Measurements from ENCODE around the gene ITGA1.
"Not testable (repeated sequence)": the region's sequence is repeated elsewhere in the genome, so short reads cannot be mapped to it uniquely, and the experiment has no call there.

ITGA1 gene

DNA sequence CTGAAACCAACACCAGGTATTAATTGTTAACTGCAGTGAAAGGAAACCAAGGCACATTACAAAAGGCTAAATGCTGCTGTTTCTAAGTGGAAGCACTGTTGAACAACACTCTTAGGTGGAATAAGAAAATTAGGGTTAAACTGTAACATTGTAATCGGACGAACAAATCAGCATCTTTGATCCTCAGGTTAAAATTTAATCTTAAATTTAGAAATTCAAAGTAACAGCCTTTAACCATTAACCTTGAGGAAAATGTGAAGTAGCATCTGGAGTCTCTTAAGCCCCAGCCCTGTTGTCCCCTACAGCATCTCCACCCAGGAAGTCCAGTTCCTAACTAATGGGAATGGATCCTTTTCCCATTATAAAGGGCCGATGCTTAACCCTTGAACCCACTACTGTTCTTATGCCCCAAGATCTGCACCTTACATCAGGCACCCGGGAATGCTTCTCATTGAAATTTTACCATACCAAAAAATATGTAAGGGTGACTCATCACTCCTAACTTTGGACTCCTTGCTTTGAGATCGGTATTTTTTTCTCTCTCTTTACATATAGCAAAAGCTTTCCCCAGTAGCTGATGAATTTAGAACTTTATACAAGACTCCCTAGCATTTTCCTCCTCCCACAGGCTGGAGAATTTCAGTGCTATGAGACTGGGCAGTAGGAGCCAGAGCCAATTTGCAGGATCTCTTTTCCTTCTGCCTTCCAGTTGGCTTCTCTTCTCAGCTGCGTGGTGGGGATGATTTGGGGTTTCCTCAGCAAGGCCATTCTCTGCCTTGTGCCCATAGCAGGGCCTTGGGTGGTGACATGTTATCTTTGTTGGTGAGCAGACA lies 169.4 kb downstream of the ITGA1 start:
- DNase-seq (ENCODE audit: low read depth) = no peak

DNA sequence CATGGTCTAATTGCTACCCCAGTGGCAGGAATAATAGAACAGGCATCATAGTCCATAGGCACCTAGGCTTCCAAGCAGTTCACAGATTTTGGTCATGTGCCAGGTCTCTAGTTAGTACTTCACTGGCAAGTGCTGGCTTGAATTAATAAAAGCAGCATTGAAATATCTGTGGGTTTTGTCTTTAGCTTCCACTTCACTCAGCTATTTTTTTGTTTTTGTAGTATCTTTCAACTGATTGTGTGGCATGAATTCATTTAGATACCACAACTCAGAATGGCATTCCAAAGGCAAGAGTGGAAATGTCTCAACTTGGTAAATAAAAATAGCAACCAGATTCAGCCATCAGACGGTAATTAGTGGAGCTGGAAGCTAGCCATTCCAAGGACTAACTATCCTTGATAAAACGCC lies 173.6 kb downstream of the ITGA1 start:
- DNase-seq (ENCODE audit: low read depth) = no peak

DNA sequence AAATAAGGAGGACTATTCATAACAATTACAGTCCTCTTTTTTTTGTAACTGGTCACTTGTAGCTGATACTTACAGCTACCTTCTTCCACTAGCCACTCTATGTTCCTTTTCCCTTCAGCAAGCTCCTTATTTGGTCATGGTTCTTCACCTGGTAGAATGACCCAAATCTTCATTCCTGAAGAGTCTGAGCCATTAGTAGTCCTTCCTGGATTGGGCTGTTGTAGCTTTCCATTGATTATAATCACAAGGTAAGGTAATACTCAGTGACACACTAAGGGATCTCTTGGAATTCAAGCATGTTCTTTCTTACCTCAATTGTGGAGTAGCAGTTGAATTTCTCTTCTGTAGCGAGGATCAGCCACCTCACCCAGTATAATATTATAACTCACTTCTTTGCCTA lies 175.9 kb downstream of the ITGA1 start:
- DNase-seq (ENCODE audit: low read depth) = no peak

DNA sequence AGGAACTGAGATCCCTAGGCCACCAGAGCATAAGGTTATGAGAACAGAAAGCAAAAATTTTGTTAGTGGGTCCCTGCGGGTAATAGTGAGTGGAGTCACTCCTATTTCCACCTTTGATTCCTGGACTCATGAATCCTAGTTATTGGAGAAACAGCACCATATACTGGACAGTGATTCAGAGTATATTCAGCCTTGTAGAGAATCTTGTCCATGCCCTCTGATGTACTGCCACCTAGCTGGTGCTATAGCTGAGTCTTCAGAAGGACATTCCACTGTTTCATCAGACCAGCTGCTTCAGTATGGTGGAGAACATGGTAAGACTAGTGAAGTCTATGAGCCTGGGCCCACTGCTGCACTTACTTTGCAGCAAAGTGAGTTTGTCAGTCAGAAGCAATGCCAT lies 176.4 kb downstream of the ITGA1 start:
- no peak for DNase-seq (ENCODE audit: low read depth)

DNA sequence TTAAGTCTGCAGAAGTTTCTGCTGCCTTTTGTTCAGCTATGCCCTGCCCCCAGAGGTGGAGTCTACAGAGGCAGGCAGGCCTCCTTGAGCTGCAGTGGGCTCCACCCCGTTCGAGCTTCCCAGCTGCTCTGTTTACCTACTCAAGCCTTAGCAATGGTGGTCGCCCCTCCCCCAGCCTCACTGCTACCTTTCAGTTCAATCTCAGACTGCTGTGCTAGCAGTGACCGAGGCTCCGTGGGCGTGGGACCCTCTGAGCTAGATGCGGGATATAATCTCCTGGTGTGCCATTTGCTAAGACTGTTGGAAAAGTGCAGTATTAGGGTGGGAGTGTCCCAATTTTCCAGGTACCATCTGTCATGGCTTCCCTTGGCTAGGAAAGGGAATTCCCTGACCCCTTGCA lies 188.4 kb downstream of the ITGA1 start:
- DNase-seq (ENCODE audit: low read depth) = not testable (repeated sequence)

DNA sequence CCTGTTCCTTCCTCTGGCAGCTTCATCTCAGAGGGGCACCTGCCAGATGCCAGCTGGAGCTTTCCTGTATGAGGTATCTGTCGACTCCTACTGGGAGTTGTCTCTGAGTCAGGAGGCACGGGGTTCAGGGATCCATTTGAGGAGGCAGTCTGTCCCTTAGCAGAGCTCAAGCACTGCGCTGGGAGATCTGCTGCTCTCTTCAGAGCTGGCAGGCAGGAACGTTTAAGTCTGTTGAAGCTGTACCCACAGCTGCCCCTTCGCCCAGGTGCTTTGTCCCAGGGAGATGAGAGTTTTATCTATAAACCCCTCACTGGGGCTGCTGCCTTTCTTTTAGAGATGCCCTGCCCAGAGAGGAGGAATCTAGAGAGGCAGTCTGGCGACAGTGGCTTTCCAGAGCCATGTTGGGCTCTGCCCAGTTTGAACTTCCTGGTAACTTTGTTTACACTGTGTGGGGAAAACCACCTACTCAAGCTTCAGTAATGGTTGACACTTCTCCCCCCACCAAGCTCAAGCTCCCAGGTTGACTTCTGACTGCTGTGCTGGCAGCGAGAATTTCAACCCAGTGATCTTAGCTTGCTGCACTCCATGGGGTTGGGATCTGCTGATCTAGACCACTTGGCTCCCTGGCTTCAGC lies 189.7 kb downstream of the ITGA1 start:
- DNase-seq (ENCODE audit: low read depth) = no peak

DNA sequence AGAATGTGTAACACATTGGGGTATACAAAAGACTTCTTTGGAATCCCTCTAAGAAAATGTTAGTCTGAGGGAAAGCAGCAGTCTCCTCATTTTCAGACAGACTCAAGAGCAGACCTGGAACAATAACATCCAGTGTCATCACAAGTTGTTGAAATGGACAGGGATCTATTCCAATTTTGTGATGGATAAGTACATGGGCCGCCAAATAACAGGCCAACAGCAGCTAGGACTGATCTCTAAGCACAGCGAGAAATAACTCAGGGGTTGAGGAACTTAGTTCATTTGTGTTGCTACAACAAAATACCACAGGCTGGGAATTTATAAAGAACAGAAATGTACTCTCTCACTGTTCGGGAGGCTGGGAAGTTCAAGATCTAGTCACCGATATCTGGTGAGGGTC lies 193.8 kb downstream of the ITGA1 start:
- no peak for DNase-seq (ENCODE audit: low read depth)

DNA sequence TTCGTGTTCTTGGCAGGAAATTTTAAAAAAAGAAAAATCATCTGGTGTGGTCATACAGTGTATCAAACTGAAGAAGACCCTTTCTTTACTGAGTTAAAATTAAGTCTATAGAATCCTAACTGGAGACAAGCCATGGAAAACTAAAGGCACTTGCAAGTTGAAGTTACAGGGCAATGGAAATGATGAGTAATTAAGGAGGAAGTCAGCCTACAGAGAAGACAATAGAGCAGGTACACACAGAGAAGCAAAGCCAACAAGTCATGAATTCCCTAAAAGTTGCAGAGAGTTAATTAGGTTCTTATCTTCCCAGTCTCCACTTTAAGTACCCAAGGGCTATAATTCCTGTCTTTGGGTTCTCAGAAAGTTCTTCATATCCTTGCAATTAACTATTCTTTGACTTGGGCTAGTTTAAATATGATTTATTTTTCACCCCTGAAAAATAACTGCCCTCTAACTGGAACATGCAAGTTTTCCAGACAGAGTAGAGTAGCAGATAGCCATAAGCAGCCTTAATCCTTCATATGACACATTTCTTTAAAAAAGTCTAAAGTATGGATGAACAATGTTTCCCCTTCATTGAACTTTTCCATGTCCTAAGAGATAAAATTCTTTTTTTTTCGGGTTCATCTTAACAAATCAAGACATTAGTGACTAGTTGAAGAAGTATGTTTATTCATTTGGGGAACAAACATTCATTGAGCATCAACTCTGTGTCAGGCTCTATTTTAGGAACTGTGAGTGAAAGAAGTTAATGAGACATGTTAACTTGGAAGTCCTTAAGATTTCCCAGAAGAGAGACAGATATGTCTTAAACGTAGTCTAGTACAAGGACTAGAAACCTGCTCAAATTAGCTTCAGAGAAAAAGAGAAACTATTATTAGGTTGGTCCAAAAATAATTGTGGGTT lies 196.3 kb downstream of the ITGA1 start:
- DNase-seq (ENCODE audit: low read depth) = no peak

DNA sequence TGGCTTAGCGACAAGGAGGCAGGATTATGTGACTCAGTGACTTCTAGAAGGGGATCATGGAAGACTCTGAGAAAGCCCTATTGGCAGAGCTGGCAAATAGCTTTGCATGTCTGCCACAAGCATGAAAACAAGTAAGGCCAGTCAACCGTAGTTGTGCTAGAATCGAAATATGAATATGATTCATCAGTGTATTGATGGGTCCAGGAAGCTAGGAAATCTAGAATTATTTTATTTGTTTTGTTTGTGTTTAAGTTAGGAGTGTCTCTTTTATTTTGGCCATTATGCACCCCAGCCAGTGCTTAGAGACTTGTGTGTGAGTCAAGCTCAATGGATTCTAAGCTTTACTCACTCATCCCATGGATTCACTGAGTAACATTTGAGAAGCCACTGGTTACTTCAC lies 197.6 kb downstream of the ITGA1 start:
- DNase-seq (ENCODE audit: low read depth) = no peak

DNA sequence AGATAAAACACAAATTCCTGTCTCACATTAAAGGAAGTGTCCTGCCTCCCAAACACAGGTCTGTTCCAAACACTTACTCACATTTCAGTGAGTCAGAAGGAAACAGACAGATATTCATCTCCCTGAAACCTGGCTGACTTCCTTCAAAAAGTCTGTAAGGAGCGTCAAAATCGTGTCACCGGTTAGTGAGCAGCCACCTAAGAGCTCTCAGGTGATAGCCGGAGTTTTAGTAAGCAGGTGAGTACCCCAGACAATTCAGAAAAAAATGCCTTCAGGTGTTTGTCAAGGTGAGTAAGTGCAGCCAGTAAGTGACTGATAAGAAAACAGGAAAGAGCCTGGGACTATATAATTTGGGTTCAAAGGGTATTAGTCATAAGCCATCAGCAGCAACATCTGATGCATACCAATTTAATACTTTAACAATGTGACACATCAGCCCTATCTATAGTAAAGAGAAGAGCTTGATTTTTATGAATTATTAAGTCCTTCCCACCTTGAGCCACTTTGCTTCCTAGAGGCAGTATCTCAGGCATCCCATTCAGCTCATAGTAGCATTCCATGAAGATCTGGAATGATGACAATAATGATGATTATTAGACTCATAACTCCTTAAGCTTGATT lies 200.1 kb downstream of the ITGA1 start:
- no peak for DNase-seq (ENCODE audit: low read depth)

DNA sequence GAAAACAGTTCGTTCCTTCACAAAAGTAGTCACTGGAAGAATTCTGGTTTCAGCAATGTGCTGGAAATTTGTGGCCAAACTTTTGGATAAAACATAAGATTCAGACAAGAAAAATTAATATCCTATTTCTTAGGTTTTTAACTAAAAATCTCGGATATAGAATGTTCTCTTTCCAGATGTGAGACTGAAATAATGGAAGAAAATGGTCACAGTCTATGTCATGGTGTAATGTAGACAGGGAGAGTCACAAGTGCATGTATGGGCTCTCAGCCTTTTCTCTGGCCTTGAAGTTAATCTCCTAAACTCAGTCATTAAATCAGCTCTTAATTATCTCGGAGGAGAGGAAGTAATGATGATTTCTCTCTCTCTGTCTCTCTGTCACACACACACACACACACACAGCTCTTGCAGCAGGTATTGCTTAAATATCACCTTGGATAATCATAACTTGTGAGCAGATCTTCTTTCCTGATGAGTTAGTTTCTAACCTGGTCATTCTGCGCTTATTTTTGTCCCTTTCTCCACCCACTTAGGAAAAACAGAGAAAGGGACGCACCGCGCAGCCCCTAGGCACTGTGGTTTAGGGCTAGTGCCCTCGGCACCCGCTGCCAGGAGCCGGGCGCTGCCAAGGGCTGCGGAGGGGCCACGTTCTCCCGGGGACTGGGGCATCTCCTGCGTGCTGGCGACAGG lies 200.8 kb downstream of the ITGA1 start:
- no peak for DNase-seq (ENCODE audit: low read depth)

DNA sequence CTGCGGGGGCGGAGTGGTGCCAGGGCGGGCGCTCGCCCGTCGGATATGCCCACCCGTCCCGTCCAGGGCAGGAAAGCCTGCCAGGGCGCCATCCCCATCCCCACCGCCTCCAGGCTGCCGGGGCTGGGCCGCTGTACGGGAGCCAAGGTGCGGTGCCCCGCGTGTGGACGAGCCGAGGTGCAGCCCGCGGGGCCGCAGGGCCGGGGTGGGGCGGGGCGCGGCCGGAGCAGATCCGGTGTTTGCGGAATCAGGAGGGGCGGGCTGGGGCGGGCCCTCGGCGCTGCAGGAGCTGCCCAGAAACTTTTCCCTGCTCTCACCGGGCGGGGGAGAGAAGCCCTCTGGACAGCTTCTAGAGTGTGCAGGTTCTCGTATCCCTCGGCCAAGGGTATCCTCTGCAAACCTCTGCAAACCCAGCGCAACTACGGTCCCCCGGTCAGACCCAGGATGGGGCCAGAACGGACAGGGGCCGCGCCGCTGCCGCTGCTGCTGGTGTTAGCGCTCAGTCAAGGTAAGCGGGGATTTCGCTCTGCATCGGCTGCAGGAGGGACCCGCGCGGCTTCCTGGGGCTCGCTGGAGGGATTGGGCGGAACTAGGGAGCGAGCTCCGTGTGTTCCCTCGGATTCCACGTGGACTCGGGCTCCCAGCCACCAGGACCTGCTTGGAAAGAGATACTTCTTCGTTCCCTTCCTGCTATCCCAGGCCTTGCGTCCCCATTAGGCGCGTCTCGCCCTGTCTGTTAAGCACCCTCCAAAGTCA lies 201.5 kb downstream of the ITGA1 start, which contains the start of gene ITGA2:
ITGA2 (plus strand) TSS at position 328 of the 756 bp plus-strand sequence; CDS start at position 445, 117 bp downstream.
- DNase-seq (ENCODE audit: low read depth) = no peak

DNA sequence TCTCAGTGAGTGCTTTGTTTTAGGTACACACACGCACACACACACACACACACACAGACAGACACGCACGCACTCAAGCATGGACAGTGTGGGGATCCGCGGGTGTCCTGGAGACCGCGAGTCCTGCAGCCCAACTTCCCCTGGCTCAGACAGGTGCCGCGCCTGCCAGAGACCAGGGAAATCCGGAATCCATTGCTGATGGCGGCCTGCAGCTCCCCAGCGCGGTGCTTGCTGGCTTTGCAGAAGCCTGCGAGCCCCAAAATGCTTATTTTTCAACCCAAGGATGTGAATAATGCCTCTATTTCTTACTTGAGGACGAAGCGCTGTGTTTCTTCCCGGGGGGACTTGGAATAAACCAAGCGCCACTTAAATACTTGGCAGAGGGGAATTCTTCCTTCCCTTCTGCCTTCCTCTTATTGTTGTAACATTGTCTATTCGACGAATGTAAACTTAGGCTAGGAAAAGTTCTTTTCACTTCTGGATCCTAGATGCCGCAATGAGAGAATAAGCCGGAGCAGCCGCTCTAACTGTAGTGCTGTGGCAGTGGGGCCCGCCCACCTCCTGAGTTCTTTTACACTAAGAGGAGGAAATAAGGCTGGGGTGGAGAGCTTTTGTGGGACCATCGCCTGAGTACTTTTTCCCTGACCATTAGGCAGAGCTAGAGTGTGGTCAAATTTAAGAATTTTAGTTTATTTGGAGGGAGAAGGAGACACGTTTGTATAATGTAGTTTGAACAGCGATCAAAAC lies 202.2 kb downstream of the ITGA1 start:
- no peak for DNase-seq (ENCODE audit: low read depth)

DNA sequence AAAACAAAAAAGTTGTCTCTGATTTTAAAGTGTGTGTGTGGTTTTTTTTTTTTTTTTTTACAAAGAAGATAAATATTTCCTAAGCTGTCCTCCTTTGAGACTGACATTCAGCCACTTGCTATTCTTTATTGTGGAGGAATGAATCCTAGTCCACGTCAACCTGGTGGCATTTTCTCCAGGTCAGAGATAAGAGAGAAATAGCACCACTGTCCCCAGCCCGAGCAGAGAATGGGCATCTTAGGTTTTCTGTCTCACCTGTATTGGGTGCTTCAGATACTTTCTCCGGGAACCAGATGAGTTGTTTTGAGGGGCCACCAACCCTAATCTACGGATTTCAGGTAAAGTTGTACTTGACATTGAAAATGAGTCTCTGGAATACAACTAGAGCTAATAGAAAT lies 202.8 kb downstream of the ITGA1 start:
- no peak for DNase-seq (ENCODE audit: low read depth)

DNA sequence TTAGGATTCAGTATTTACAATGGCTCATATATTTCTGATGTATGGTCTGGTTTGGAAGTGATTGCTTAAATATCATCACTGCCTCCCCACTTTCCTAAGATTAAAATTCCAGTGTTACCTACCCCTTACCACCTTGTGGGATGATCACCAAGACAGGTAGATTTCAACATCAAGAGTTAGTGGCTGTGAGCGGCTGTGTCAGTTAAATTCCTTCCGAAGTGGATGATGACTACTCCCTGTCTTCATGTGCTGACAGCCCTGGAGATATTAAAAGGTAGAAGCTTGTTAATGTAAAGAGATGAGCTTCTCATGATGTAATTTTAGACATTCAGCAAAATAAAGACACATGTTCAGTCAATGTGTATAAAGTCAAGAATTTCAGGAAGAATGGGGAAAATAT lies 205.7 kb downstream of the ITGA1 start:
- DNase-seq (ENCODE audit: low read depth) = no peak

DNA sequence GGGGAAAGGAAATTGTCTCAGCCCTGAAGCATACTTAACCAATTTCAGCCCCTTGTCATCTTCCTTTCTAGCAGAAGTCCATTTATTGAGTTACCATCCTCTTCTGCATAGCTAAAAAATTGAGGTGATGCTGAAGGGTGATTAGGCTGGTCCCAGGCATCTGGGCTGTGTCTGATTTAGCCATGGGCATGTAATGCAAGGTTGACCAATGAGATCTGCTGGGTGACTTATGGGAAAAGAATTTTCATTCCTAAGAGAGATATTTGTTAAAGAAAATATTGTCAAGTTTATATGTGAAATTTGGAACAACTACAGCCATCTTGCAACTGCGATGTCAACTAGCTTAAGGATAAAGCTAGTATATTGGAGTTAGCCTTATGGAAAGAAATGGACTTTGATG lies 206.6 kb downstream of the ITGA1 start:
- DNase-seq (ENCODE audit: low read depth) = no peak

DNA sequence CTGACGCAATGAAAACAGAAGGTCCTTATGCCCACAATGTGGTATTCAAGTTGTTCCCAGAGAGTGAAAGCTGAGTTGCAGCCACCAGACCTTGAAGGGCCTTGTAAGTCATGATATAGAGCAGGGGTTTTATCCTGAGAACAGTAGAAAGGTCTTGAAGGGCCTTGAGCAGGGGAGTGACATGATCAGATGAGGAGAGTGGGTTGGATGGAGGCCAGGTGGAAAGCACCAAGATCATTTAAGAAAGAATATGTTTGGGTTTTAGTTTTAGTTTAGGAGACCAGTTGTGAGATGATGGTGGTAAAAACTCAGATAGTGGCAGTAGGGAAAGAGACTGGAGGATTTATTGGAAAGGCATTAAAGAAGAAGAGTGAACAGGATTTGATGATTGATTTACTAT lies 207.4 kb downstream of the ITGA1 start:
- no peak for DNase-seq (ENCODE audit: low read depth)

DNA sequence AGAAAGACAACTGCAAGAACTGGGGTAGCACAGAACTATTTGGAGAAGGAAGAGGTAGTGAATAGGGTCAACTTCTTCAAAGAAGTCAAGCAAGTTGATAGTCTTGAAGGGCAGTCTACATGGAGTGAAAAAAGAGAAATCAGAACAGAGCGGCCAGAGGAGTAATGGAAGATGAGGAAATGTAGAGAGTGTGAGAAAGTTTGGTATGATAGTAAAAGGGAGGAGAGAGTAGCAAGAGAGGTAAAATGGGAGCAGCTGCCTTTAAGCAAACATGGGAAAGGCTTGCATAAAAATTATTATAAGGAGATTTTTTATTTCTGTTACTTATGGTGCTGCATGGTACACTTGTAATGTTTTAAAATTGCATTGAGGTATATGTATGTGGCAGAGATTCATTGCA lies 208.2 kb downstream of the ITGA1 start:
- DNase-seq (ENCODE audit: low read depth) = no peak

DNA sequence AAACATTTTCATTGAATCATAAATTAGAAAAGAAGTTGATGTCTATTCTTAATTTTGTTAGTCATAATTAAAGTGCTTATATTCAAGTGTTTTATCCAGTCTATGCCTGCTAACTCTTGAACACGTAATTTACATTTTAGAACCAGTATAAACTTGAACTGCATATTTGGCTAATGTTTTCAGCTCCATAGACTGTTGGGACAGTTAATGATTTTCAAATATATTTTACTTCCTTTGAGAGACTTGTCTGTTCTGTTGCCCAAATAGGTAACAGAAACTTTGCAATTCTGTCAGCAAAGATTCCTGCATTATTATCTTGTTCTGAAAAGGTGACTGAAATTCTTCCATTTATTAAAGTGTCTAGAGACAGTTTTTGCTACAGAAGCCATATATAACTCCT lies 209.3 kb downstream of the ITGA1 start:
- no peak for DNase-seq (ENCODE audit: low read depth)

DNA sequence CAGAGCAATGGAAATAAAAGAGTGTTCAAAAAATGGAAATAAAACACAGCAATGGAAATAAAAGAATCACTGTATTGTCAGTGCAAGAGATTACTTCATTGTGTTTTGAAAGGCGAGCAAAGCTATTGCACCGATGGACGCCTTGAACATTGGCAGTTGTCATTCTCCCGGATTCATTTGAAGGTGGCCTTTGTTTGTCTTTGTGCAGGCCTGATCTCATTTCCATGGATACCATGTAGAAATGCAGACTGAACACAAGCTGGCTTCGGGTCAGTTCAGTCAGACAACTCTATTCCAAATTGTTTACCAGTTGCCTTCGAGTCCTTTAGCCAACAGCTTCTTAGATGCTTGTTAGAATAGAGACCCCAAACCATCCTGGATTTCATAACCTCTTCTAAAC lies 209.7 kb downstream of the ITGA1 start:
- no peak for DNase-seq (ENCODE audit: low read depth)

Data from stimulated activated CD8-positive, alpha-beta memory T cell treated with anti-CD3 and anti-CD28 coated beads, Interleukin-15, amount 100 ng/mL, for 24 hours (primary cell).